ENCODE data around the gene CALN1.

- TF ChIP-seq POLR2A (IDR thresholded peaks at IDR 0.05) (no peak), CTCF (IDR thresholded peaks at IDR 0.05) (no peak)
Measured at GRCh38 chr7:72063330-72063729, 348.8 kb downstream of the CALN1 start.

Measured in heart left ventricle (tissue), 13 donors.